ENCODE measurements around the gene GAREM1. TPM values are rescaled to one million over a fixed set of nuclear protein-coding genes. Genes with fewer than 3 reads are reported as not detected.

Gene GAREM1
- total RNA-seq, 1 donor from 2014 or later, result 1.7 TPM

- Mint-ChIP-seq H3K27ac (ENCODE audit: unreplicated experiment) (no peak overlapping the region), H3K4me1 (ENCODE audit: unreplicated experiment) (peaks cover 15% of the 10 kb centered on the region), H3K9me3 (ENCODE audit: unreplicated experiment) (no peaks in the 10 kb centered on the region), H3K27me3 (ENCODE audit: unreplicated experiment) (no peaks in the 10 kb centered on the region), H3K36me3 (ENCODE audit: unreplicated experiment) (no peaks in the 10 kb centered on the region), H3K4me3 (ENCODE audit: unreplicated experiment) (no peak overlapping the region)
- TF ChIP-seq, protein P1, sequence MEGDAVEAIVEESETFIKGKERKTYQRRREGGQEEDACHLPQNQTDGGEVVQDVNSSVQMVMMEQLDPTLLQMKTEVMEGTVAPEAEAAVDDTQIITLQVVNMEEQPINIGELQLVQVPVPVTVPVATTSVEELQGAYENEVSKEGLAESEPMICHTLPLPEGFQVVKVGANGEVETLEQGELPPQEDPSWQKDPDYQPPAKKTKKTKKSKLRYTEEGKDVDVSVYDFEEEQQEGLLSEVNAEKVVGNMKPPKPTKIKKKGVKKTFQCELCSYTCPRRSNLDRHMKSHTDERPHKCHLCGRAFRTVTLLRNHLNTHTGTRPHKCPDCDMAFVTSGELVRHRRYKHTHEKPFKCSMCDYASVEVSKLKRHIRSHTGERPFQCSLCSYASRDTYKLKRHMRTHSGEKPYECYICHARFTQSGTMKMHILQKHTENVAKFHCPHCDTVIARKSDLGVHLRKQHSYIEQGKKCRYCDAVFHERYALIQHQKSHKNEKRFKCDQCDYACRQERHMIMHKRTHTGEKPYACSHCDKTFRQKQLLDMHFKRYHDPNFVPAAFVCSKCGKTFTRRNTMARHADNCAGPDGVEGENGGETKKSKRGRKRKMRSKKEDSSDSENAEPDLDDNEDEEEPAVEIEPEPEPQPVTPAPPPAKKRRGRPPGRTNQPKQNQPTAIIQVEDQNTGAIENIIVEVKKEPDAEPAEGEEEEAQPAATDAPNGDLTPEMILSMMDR (IDR thresholded peaks at IDR 0.05), result no peak
- no peak for DNase-seq (ENCODE audit: extremely low spot score, unreplicated experiment)
Observed at GRCh38 chr18:32280188-32280783, 190.4 kb downstream of the GAREM1 start.

DNA sequence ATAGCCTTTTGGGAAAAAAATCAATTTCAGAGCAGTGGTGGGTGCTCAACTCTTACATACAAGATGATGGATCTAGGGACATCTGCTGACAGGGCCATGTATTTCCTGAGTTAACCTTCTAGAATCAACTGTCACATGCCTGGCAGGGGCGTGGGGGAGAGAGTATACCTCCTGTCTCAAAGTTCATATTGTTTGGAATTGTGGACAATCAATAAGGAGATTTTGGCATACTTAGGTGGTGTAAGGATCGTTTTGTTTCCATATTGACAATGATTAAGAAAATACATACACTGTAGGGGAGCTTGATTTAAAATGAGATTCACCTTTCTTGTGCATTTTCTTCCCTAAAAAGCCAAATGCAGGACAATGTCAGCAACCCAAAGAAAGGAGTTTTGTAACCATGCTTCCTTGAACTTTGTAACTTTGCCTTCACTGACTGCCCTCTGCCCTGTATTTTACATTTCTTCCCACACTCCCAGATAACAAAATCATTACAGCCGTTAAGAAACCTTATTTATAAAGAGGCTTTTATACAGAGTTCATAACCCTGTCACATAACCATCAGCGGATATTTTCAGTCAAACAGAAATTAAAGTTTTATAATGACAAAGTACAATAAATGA, 192.4 kb downstream of the GAREM1 start:
- H3K27me3 Mint-ChIP-seq (ENCODE audit: unreplicated experiment), result no peaks in the 10 kb centered on the region
- no peaks in the 10 kb centered on the region for H3K36me3 Mint-ChIP-seq (ENCODE audit: unreplicated experiment)
- H3K9me3 Mint-ChIP-seq (ENCODE audit: unreplicated experiment), result no peaks in the 10 kb centered on the region
- no peak overlapping the region for H3K4me3 Mint-ChIP-seq (ENCODE audit: unreplicated experiment)
- H3K27ac Mint-ChIP-seq (ENCODE audit: unreplicated experiment), result no peak overlapping the region
- DNase-seq (ENCODE audit: extremely low spot score, unreplicated experiment), result no peak
- TF ChIP-seq, protein P1 (IDR thresholded peaks at IDR 0.05), result no peak
- peaks cover 9% of the 10 kb centered on the region for H3K4me1 Mint-ChIP-seq (ENCODE audit: unreplicated experiment)

DNA sequence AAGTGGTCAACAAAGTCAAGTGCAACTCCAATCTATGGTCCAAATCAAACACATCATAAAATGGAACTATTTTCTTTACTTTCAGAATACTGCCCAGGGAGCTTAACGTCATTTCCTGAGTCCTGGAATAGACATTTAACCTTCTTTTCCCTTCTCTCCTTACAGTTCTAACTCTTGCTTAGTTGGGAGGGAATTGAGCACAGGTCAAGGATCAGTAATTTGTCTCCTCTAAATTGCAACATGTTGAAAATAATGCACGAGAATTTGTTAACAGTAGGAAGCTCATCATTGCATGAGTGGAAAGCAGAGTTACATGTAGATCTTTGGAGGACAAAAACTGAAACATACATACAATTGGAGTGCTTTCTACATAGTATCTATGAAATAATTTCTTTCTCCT, 193.1 kb downstream of the GAREM1 start:
- DNase-seq (ENCODE audit: extremely low spot score, unreplicated experiment), result no peak
- Mint-ChIP-seq H3K9me3 (ENCODE audit: unreplicated experiment) (no peaks in the 10 kb centered on the region), H3K4me3 (ENCODE audit: unreplicated experiment) (no peak overlapping the region), H3K36me3 (ENCODE audit: unreplicated experiment) (no peaks in the 10 kb centered on the region), H3K27me3 (ENCODE audit: unreplicated experiment) (no peaks in the 10 kb centered on the region), H3K27ac (ENCODE audit: unreplicated experiment) (no peak overlapping the region), H3K4me1 (ENCODE audit: unreplicated experiment) (peaks cover 6% of the 10 kb centered on the region)
- TF ChIP-seq, protein P1 (IDR thresholded peaks at IDR 0.05), result no peak

DNA sequence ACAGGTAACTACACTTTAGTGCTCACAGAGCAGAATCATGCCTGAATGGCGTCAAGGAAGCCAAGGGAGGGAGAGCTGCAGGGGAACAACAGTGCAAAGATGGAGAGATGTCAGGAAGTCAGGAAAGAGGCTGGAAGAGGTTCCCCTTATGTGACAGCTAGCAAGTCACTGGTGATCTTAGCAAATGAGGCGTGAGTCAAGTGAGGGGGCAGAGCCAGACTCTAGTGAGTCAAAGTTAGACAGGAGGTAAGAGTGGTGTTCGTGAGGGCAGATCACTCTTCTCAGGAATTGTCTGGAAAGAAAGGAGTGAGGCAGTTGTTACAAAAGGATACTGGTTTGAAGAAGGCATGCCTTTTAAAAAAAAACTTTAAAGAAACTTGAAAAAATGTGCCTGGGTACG, 193.8 kb downstream of the GAREM1 start:
- TF ChIP-seq, protein P1 (IDR thresholded peaks at IDR 0.05), result no peak
- no peak for DNase-seq (ENCODE audit: extremely low spot score, unreplicated experiment)
- no peaks in the 10 kb centered on the region for H3K36me3 Mint-ChIP-seq (ENCODE audit: unreplicated experiment)
- no peaks in the 10 kb centered on the region for H3K9me3 Mint-ChIP-seq (ENCODE audit: unreplicated experiment)
- no peak overlapping the region for H3K4me3 Mint-ChIP-seq (ENCODE audit: unreplicated experiment)
- H3K4me1 Mint-ChIP-seq (ENCODE audit: unreplicated experiment), result peaks cover 6% of the 10 kb centered on the region
- H3K27me3 Mint-ChIP-seq (ENCODE audit: unreplicated experiment), result no peaks in the 10 kb centered on the region
- H3K27ac Mint-ChIP-seq (ENCODE audit: unreplicated experiment), result no peak overlapping the region

- no peaks in the 10 kb centered on the region for H3K36me3 Mint-ChIP-seq (ENCODE audit: unreplicated experiment)
- no peak for DNase-seq (ENCODE audit: extremely low spot score, unreplicated experiment)
- no peak overlapping the region for H3K27ac Mint-ChIP-seq (ENCODE audit: unreplicated experiment)
- H3K27me3 Mint-ChIP-seq (ENCODE audit: unreplicated experiment), result no peaks in the 10 kb centered on the region
- TF ChIP-seq, protein P1 (IDR thresholded peaks at IDR 0.05), result no peak
- no peaks in the 10 kb centered on the region for H3K9me3 Mint-ChIP-seq (ENCODE audit: unreplicated experiment)
- H3K4me3 Mint-ChIP-seq (ENCODE audit: unreplicated experiment), result no peak overlapping the region
- H3K4me1 Mint-ChIP-seq (ENCODE audit: unreplicated experiment), result peaks cover 6% of the 10 kb centered on the region
Observed at GRCh38 chr18:32276256-32276655, 194.4 kb downstream of the GAREM1 start.
